ENCODE data around the gene ABCC11. TPM values are rescaled to one million over a fixed set of nuclear protein-coding genes. Genes with fewer than 3 reads are reported as not detected.

The ABCC11 gene
- total RNA-seq, 2 donors from 2014 or later: 1.5 TPM

GRCh38 chr16:48279199-48279598 is 31.9 kb upstream of the ABCC11 start:
- Histone ChIP-seq H3K4me1 (replicated peaks) (no peaks in the 10 kb centered on the region), H3K27ac (no peak overlapping the region), H3K9me3 (no peaks in the 10 kb centered on the region), H3K27me3 (replicated peaks; ENCODE audit: insufficient read depth) (no peaks in the 10 kb centered on the region), H3K36me3 (no peaks in the 10 kb centered on the region), H3K4me3 (no peak overlapping the region)
- no peak for DNase-seq (ENCODE audit: low spot score)
- no peak for TF ChIP-seq CTCF (IDR thresholded peaks at IDR 0.05)
- TF ChIP-seq POLR2A (IDR thresholded peaks at IDR 0.05): no peak
- no peak for TF ChIP-seq POLR2AphosphoS5 (IDR thresholded peaks at IDR 0.05)
- intact Hi-C loops (cut with DNase I): loop anchor here (10.0 kb wide), 1 partner anchor 76 kb away; no protein-coding TSS in a partner anchor
- WGBS: 81% methylated on average over 2 of the region's 2 CpGs

GRCh38 chr16:48277158-48277557 is 29.8 kb upstream of the ABCC11 start:
- no peak for TF ChIP-seq CTCF (IDR thresholded peaks at IDR 0.05)
- no peak for TF ChIP-seq POLR2A (IDR thresholded peaks at IDR 0.05)
- no peak for TF ChIP-seq POLR2AphosphoS5 (IDR thresholded peaks at IDR 0.05)
- WGBS: 81% methylated on average over 5 of the region's 5 CpGs
- no peaks in the 10 kb centered on the region for H3K36me3 ChIP-seq
- no peaks in the 10 kb centered on the region for H3K27me3 ChIP-seq (replicated peaks; ENCODE audit: insufficient read depth)
- H3K9me3 ChIP-seq: no peaks in the 10 kb centered on the region
- peak overlapping the region in 1 of 2 donors; percentile 28 for H3K27ac ChIP-seq
- intact Hi-C loops (cut with DNase I): loop anchor here (10.0 kb wide), 1 partner anchor 78 kb away; no protein-coding TSS in a partner anchor
- no peak overlapping the region for H3K4me3 ChIP-seq
- no peaks in the 10 kb centered on the region for H3K4me1 ChIP-seq (replicated peaks)
- no peak for DNase-seq (ENCODE audit: low spot score)

- TF ChIP-seq POLR2AphosphoS5 (IDR thresholded peaks at IDR 0.05): peak; percentile 77
- TF ChIP-seq POLR2A (IDR thresholded peaks at IDR 0.05): no peak
- Histone ChIP-seq H3K4me1 (replicated peaks) (no peaks in the 10 kb centered on the region), H3K4me3 (no peak overlapping the region), H3K27ac (peak overlapping the region; percentile 28 to 50), H3K36me3 (no peaks in the 10 kb centered on the region), H3K9me3 (no peaks in the 10 kb centered on the region), H3K27me3 (replicated peaks; ENCODE audit: insufficient read depth) (no peaks in the 10 kb centered on the region)
- intact Hi-C loops (cut with DNase I): loop anchor here (10.0 kb wide), 1 partner anchor 79 kb away; no protein-coding TSS in a partner anchor
- WGBS: 13% methylated on average over 4 of the region's 4 CpGs
- DNase-seq (ENCODE audit: low spot score): peak; percentile 19
These were observed 28.8 kb upstream of the ABCC11 start for GRCh38 chr16:48276102-48276501.

GRCh38 chr16:48274476-48274875 is 27.1 kb upstream of the ABCC11 start:
- DNase-seq (ENCODE audit: low spot score): no peak
- Histone ChIP-seq H3K4me1 (replicated peaks) (no peaks in the 10 kb centered on the region), H3K27ac (no peak overlapping the region), H3K4me3 (no peak overlapping the region), H3K27me3 (replicated peaks; ENCODE audit: insufficient read depth) (no peaks in the 10 kb centered on the region), H3K36me3 (no peaks in the 10 kb centered on the region), H3K9me3 (no peaks in the 10 kb centered on the region)
- intact Hi-C loops (cut with DNase I): loop anchor here (10.0 kb wide), 1 partner anchor 80 kb away; no protein-coding TSS in a partner anchor
- 96% methylated on average over 1 of the region's 1 CpG for WGBS
- no peak for TF ChIP-seq CTCF (IDR thresholded peaks at IDR 0.05)

GRCh38 chr16:48272837-48273421 is 25.6 kb upstream of the ABCC11 start:
- no peaks in the 10 kb centered on the region for H3K36me3 ChIP-seq
- no peaks in the 10 kb centered on the region for H3K27me3 ChIP-seq (replicated peaks; ENCODE audit: insufficient read depth)
- H3K9me3 ChIP-seq: no peaks in the 10 kb centered on the region
- TF ChIP-seq CTCF (IDR thresholded peaks at IDR 0.05) (no peak), POLR2AphosphoS5 (IDR thresholded peaks at IDR 0.05) (no peak), POLR2A (IDR thresholded peaks at IDR 0.05) (no peak)
- WGBS: 80% methylated on average over 8 of the region's 8 CpGs
- H3K4me1 ChIP-seq (replicated peaks): no peaks in the 10 kb centered on the region
- no peak for DNase-seq (ENCODE audit: low spot score)
- intact Hi-C loops (cut with DNase I): loop anchor here (10.0 kb wide), 1 partner anchor 82 kb away; no protein-coding TSS in a partner anchor
- H3K27ac ChIP-seq: no peak overlapping the region
- no peak overlapping the region for H3K4me3 ChIP-seq

Measured in prostate gland (tissue), 2 donors.